Stimulated activated naive CD4-positive, alpha-beta T cell (primary cell): ENCODE data around the gene C1orf141.
"Not testable (repeated sequence)": the region's sequence is repeated elsewhere in the genome, so short reads cannot be mapped to it uniquely, and the experiment has no call there.

Experiments used
- DNase-seq, 6 experiments: peaks; one replicate each; lab custom pipeline; 2025; lab: John Stamatoyannopoulos, UW

C1orf141 gene

DNA sequence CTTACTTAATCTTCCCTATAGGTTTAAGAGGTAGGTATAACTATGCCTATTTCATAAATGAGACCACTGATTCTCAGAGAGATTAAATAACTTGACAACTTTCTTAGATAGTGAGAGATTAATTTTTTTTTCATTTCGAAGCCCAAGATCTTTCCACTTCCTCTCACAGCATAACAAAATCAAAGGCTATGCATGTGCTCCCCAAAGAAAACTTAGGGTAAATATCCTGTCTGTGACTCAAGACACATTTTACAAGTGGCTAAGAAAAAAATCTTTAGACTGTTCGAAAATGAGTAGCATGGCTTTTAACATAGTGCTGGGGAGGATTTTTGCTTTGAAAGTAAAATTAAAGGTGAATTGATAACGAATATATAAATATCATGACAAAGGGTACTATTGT is 8.2 kb upstream of the C1orf141 start:
- DNase-seq: peak in 3 of 6 experiments; percentile 56 to 63 (median 59)

DNA sequence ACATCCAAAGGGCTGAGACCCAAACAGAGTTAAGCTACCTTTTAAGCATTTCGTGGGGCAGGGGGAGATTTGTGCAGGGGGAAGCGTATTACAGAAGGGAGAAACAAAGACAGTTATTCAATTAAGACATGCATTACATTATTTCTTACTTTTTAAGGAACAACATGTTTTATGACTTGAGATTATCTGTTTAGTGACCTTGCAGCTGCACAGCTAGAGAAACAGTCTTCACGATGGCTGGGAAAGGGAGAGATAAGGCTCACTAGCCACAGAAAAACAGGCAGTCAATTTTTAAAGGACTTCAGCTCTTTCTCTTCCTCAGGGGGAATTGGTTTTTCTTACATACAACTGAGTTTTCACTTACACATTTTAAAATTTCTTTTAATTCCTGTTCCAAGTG is 7.1 kb upstream of the C1orf141 start:
- DNase-seq: not testable (repeated sequence)

DNA sequence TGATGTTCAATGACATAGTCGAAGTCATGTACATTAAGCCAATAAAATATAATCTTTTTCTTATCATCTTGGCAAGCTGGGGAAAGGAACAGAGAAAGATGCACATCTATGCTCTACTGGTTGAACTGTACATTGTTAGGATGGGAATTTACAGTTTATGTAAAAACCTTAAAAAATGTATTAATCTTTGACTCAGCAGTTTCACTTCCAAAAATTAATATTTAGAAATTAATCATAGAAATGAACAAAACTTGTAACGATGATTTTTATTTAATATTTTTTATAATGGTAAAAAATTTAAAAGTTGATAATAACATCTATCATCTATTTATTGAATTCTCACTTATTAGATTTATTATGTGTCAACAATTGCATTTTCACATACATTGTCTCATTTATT is 5.7 kb upstream of the C1orf141 start:
- DNase-seq: no peak

DNA sequence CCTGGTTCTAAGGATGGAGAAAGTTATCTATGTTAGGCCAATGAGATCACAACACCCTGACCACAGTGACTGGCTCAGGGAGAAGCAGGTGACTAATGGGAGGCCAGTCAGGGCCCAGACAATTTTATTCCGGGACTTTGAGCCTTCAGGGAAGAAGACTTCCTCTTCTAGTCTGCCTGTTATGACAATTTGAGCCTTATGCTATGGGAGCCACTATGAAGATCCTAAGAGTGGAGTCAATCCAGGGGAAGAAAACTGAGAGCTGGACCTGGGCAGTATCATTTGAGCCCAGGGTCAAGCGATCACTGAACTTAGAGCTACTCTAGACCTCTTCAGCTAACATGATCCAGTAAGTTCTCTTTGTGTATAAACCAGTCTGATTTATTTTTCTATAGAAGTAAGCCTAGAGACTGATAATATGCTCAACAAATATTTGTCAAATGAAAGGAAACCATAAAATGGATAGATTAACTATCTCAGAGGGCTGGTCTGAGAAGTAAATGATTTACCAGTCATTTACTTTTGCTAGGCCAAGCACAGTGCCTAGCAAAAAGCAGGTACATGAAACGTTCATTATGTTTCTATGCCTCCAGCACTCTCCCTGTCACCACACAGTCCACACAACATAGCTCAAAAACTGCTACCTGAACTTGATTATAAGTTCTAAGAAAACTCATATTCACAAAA is 4.2 kb upstream of the C1orf141 start:
- DNase-seq: no peak

DNA sequence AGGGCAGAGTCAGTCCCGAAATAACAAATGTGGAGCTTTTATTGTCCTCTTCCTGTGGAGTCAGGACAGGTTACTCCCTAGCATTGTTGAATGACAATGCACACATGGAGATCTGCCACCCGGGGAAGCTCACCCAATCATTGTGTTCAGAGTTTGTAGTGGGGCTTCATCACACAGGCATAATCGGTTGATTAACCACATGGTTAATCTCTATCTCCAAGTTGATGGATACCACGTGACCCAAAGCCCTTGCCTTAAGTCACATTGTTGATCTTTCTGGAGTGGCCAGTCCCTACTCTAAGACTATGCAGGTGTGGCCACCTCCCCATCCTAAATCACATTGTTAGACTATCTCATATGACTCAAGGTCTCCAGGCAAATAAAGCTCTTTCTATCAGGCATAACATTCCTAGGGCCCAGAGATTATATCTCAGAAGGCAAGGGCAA is 2.6 kb upstream of the C1orf141 start:
- DNase-seq: no peak

DNA sequence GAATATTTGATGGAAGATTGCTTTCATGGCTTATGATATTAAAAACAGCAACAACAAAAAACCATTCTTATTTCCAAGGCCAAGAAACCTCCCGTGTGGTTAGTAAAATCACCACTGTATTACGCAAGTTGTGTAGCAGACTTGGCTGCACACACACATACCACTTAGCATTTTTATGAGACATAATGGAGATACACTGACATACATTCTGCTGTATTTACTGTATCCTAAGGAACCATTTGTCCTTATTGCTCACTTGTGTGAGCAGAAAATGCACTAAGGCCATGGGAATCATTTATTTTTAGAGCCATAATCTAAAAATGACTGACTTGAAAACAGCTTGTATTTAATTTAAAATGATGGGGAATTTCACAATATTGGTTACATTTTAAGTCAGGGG is 584 bp upstream of the C1orf141 start:
- no peak for DNase-seq

DNA sequence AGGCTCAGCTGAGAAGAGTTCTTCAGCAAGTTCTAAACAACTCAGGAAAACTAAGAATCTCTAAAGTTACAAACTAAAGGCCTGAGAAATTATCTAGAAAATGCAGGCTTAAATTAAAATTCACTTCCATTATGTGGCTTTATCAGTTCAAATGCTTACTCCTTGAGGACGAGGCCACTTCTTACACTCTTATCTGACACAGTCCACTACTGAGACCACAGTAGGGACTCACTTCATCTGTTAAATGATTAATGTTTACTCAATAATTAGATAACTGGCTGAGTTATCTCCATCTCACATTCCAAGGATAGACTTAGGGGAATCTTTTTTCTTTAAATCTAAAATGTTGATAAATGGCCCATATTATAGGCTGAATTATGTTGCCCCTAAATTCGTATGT is 1.6 kb downstream of the C1orf141 start:
- DNase-seq: no peak

DNA sequence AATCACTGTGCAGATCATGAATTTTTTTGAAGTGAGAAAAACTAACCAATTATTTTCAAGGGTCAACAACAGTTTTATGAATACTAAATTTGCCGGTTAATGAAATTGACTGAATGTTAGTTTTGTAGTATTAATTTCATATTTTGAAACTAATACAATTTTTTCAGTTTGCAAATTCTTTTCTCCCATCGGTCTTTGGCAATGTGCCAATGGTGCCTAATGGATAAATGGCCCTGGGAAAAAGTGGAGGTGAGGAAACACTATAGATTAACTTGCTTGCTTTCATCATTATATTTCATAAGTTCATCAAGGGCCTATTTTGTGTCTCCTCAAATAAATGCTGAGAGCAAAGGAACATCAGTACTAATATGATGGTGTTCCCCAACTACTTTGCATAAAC is 4.1 kb downstream of the C1orf141 start:
- DNase-seq: no peak

DNA sequence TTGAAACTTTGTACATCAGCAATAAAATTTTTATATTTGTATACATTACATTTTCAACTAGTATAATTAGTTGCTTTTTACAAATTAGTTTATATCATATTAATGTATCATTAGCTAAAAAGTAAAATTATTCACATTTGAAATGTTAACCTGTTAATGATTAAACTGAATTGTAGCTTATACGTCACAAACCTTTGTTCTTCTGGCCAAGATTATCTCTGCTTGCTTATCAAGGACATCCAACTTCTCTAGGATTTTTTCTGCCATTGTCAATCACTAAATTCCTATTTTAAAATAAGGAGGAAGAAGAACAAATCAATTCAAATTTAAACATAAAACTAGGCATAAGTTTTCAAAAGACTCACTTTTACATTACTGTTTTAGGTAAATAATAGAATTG is 7.8 kb downstream of the C1orf141 start:
- no peak for DNase-seq

DNA sequence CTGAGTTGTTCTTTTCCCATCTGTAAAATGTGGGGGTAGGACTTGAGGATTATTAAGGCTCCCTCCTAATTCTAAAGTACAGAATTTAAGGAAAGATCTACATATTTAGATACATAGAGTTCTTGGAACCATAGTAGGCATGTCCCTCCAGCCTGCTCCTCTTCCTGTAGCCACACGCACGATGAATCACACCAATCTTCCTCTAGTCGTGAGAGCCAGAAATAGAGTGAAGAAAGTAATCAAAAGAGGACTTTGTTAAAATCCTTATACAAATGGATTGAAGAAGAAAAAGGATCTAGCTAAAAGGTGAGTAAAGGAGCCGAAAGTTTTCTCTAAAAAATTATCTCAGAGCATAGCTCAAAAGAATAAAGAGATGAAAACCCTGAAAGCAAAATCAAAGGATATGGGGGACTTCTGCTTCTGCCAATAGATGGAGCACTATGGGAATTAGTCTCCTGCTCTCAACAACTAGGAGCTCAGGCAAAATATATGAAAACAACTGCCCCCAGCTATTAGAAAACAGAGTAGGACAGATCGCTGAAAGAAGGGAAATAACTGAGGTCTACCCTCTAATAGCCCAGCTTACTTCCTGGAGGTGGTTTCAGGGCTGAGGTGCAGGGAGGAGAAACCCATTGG is 8.5 kb downstream of the C1orf141 start:
- no peak for DNase-seq

DNA sequence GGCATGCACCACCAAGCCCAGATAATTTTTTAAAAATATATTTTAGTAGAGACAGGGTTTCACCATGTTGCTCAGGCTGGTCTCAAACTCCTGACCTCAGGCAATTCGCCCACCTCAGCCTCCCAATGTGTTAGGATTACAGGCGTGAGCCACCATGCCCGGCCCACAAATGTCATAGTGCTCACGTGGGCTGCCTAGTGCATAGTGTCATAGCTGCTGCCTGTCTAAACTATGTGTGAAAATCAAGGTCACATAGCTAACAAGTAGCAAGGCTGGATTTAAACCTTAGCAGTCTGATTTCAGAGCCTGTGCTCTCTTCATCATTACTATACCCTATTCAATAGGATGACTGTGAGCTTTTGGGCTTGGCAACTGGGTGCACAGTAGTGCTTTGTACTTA is 10.3 kb downstream of the C1orf141 start:
- DNase-seq: no peak

DNA sequence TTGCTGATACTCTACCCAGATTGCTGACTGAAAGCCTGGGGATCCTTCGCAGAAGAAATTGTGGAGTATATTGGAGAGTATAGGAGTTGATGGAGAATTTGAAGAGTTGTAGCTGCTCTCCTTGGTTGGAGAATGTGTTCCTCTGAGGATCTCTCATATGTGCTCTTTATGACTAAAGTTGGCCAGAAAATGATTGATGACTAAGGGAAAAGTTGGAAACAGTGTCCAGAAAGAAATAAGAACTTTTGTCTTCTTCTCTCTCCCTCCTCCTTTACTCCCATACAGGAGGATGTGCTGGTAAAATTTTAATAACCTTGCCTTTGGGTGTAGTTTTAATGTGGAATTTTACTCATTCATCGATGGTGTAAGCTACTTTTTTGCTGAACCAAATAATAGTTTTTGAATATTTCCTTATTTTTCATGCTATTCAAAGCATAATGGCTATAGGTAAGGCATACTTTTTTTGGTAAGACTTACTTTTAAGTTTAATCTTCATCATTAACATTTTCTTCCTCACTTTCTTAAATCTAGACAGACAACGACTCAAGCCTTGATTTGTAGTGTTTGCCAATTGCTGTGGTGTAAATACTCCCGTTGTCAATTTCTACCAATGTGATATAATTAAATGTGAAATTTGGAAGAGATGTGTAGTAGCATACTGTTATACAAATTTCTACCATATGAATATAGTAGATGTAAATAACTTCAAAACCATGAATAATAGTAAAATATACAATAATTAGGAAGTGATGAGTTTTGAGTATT is 13.7 kb downstream of the C1orf141 start:
- no peak for DNase-seq

DNA sequence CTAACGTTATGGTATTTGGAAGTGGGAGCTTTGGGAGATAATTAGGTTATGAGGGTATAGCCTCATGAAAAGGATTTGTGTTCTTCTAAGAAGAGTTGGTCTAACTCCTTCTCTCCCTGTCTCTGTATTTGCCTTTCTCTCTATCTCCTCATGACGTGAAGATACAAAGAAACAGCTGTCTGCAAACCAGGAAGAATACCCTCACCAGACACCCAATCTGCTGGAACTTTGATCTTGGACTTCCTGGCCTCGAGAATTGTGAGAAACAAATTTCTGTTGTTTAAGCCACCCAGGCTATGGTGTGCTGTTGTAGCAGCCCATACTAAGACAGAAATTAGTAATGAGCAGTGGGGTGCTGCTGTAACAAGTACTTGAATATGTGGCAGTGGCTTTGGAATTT is 16.1 kb downstream of the C1orf141 start:
- DNase-seq: no peak

DNA sequence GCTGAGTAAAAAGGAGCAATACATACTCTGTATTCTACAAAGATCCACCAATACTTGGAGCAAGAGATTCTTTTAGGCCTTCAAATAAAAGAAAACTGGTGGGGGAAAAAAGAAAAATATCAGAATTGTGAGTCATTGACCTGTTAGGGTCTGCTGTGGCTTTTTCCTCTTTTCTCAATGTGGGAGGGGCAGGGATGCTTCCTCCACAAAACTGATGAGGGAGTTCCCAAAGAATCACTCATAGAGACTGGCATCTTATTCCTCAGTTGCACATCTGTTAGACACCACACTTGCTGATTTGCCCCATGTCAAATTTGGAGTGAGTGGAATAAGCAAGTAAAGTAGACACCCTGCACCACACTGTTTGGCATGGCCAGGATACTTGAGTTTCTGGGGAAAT is 16.6 kb downstream of the C1orf141 start:
- DNase-seq: no peak

DNA sequence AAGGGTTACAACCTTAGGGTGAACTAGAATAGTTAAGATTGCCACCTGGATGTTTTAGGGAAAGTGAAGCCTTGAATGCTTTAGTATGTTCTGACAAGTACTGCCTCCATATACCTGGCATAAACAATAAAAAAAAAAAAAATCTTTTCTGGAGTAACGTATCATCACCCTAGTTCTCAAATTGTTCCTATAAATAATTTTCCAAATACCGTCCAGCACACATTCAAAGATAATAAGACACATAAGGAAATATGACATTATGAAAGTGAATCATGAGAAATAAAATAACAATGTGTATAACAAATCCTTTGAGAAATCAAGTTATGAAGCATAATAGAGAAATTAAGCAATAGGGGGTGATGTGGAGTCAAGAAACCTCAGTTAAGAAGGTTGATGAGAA is 20.6 kb downstream of the C1orf141 start:
- no peak for DNase-seq

DNA sequence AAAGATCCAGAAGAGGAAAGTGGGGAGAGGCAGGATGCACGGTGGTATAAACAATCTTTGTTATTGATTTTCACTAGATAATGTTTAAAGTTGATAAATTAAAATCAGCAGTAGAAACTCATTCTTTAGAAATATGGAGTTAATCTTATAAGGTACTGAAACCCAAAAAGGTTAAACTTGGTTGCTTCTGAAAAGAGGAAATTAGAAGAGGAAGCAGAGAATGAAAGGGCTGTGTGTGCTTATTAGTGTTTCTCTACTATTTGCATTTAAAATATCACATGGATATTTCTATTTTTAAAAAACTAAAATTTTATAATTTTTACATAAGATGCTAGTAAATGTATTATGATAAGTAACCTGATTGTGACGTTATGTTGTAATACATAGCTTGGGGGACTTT is 24.4 kb downstream of the C1orf141 start:
- no peak for DNase-seq

DNA sequence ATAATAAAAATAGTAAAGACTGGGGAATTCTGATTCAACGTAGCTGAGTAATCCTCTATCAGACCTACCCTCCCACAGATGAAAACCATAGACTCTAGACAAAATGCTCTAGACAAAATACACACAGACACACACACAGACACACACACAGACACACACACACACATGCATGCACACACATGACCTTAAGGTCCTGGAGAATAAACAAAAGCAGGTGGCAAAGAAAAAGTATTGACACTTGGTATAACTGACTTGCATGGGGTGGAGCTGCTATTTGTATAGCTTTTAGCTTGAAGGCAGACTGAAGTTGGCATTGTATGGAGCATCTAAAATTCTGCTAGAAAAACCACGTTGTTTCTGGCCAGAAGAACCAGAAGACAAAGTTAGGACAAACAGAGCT is 29.3 kb downstream of the C1orf141 start:
- no peak for DNase-seq

DNA sequence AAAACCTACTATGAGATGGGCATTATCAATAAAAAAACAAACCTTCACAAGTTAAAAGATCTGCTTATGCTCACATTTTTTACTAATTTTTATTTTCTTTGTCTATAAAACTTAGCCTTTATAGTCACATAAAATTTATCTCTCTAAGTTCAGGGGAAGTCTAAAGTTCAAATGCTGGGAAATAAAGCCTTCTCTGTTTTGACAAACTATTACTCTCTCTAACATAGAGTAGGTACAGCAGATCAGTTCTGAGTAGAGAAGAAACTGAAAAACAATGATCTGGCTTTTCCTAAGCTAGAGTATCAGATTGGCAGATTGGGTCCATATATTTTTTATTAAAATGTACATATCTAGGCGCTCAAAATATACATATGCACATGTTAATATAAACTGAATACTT is 31.2 kb downstream of the C1orf141 start:
- no peak for DNase-seq

DNA sequence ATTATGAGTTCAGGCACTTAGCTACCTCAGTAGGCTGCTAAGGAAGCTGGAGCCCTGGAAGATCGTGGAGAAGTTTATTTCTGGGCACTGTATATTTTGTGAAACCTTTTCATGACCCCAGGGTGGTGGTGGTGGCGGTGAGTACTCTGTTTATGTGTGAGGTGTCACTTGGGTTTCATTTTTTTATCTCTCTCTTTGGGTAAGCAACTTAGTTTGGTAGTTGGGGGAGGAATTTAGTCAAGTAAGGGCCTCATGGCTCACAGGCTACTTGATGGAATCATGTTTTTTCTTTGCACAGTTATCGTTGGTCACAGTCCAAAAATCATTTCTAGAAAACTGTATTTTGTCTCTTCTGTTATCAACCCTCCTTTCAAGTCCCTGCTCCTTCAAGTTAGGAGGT is 33.9 kb downstream of the C1orf141 start:
- DNase-seq: no peak

DNA sequence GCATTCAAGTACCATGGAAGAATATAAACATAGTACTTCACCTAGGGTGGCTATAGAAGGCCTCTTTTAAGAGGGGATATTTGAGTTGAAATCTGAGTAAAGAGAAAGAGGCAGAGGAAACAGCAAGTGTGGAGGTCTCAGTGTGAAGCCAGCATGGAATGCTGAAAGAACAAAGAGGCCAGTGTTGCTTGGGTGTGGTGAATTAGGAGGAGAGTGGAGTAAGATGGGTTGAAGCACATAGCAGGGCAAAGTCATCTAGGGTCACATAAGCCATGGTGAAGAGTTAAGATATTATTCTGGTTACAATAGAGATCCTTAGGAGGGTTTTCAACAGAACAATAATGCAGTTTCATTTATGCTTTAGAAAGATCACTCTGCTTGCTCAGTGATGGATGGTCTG is 37.5 kb downstream of the C1orf141 start:
- DNase-seq: no peak

DNA sequence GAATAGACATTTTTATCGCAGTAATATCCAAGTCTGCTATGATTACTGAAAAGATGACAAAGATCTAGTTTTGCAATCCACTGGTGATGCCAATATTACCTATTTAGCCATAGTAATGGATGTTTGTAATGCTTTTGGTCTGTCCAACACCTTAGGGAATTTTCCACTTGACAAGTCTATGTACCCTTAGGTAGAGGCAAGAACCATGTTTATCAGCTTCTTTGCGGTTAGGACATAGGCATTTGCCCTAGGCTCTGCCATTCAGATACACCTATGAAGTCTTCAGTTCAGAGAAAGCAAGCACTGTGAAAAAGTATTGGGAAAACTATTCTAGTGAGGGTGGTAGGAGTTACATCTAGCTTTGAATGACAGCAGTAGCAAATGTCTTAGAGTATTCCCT is 40.6 kb downstream of the C1orf141 start:
- DNase-seq: no peak

DNA sequence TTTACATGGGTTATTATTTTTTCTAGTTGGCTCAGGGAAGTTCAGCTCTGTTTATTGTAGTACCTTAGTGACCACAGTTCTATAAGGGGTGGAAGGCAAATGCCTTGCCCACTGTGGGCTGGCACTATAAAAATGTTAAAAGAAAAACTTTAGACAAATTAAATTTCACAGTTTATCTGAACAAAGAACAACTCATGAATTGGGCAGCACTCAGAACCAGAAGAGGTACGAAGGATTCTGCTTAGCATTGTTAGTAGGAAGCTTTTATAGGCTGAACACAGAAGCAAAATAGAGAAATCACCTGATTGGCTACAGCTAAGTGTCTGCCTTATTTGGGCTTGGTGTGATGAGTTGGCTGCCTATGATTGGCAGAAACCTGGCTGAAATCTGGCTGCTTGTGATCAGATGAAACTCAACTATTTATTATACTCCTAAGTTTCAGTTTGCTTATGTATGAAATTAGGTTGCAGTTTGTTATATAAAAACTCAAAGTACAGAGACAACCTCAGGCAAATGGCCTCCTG is 45.0 kb downstream of the C1orf141 start:
- no peak for DNase-seq

DNA sequence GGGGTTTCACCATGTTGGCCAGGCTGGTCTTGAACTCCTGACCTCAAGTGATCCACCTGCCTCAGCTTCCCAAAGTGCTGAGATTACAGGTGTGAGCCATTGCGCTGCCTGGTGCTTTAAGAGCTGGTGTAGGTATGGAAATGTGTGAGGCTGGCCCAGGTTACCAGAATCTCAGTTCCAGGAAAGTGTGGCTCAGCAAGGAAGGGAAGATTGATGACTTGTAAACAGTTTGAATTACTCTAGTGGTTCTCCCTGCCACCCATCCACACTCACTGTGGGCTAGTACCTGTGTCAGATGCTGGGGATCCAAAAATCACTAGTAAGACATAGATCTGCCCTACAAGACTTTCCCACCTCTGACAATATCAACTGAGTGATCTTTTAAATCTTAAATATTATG is 46.3 kb downstream of the C1orf141 start:
- DNase-seq: no peak
